Hepatocyte (in vitro differentiated cells): ENCODE results near the gene HOOK1.

Experiments used
- CTCF ChIP-seq: fragments of 200-600 bp; sonication (generic); IDR thresholded peaks from 2 replicates; pipeline ENCODE4 v1.5.1; 2016; ENCODE audit warnings: antibody characterized with exemption, mild to moderate bottlenecking; ENCODE audit not compliant: poor library complexity
- EZH2 ChIP-seq: fragments of 200-600 bp; sonication (generic); IDR thresholded peaks from 2 replicates; pipeline ENCODE4 v1.6.1; 2016; ENCODE audit warnings: antibody characterized with exemption, mild to moderate bottlenecking, borderline replicate concordance
- EZH2phosphoT487 ChIP-seq: fragments of 200-600 bp; sonication (generic); IDR thresholded peaks from one replicate; pipeline ENCODE4 v1.6.1; 2018; ENCODE audit warnings: antibody characterized with exemption, mild to moderate bottlenecking, low read depth, moderate library complexity; ENCODE audit not compliant: unreplicated experiment, severe bottlenecking

DNA sequence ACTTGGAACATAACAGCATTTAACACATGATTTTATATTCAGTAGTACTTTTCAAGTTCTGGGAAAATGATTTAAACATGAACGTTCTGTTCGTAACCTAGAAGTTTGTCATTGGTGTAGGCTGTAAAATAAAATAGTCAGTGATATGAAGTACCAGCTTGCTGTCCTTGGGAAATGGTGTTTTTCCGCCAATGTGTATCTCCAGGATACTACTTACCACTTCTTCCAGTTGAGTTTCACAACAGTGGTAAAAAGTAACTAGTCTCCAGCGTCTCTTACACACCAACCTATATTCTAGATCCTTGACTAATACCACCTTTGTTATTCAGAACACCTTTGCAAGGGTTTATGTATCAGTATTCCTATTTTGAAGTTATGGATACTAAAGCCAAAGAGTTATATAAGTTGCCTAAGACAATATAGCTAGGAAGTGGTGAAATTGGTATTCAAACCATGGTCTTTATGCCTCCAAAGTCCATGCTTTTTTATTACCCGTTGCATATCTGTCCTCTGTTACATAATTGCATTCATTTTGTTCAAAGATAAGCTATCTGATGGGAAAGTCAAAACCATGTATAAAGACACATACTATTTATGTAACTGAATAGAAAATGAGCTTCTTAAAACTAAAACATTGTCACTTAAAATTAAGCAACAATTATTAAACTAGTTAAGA is 43.1 kb downstream of the HOOK1 start:
- TF ChIP-seq CTCF (no peak), EZH2 (no peak), EZH2phosphoT487 (no peak)
